GM15510 (cell line): ENCODE measurements around the gene SEMA4B.

Experiments
- POLR2A ChIP-seq: IDR thresholded peaks from 3 replicates; pipeline ENCODE4 v1.6.1; 2011; ENCODE audit warnings: borderline replicate concordance; ENCODE audit not compliant: insufficient read length; ENCODE audit errors: extremely low read depth

SEMA4B gene

DNA sequence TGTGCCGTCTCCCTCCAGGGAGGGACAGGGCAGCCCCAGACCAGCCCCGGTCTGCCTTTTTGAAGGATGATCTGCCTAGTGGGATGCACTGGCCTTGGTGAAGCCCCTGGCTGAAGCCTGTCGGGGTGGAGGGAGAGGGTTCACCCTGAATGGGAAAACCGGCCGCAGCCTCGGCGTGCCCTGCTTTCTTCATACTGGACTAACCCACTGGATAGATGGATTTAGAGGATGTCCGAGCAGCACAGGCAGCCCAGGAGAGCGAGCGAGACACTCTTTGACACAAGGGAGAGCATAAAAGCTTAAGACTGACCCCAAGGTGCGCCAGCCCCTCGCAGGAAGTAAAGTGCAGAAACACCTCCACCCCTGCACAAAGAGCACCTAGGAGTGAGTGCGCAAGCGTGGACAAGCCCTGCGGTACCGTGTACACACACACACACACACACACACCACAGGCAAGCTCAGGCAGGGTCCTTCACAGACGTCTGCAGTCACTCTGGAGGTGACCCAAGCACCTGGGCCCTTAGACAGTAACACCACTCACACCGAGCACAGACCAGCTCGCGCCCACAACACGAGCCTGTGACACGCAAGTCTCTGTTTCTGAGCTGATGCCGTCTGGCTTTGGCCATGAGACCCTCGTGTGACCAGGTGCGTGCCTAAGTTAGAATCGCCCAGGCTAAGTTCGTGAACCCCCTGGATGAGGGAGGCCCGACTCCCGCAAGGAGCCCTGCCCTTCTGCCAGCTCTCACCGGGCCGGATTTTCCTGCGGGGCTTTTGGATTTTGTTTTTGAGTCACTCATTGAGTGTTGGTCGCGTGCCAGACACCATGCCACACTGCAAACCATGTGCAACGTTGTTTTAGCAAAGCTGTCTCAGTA is 11.3 kb downstream of the SEMA4B start:
- TF ChIP-seq POLR2A: no peak

- TF ChIP-seq POLR2A: no peak
These were observed 12.1 kb downstream of the SEMA4B start for GRCh38 chr15:90213122-90213817.

DNA sequence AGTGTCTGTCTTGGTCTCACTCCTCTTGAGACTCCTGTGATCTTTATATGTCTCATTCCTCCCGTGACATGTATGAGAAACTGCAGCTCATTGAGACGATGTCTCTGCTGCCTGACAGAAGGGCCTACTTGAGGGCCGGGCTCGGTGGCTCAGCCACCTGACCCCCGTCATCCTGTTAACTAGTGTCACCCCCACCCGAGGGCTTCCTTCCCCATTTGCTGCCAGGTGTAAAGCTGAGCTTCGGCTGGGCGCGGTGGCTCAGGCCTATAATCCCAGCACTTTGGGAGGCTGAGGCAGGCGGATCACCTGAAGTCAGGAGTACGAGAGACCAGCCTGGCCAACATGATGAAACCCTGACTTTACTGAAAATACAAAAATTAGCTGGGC is 12.7 kb downstream of the SEMA4B start:
- no peak for TF ChIP-seq POLR2A

DNA sequence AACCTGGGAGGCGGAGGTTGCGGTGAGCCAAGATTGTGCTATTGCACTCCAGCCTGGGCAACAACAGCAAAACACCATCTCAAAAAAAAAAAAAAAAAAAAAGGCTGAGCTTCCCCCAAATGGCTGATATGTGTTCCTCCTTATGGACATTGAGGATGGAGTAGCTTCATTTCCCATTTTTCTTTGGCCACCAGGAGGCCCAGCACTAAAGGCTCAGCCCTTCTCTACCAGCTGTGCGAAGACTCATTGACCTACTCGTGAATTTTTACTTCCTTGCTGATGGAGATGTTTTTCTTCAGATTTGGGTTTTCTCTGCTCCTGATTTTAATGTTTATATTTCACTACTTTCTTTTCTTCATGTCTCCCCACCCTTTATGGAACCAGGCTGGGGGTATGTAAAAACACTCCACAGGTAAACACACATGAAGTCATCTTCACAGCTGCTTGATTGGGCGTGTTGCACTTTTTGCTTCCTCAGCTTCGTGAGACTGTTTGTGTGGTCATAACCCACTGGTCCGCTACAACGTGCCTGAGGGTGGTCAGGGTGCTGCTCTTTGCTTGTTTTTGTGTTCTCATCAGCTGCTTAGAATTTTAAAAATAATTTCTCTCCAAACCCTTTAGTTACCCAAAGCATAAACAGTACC is 13.5 kb downstream of the SEMA4B start:
- no peak for TF ChIP-seq POLR2A

DNA sequence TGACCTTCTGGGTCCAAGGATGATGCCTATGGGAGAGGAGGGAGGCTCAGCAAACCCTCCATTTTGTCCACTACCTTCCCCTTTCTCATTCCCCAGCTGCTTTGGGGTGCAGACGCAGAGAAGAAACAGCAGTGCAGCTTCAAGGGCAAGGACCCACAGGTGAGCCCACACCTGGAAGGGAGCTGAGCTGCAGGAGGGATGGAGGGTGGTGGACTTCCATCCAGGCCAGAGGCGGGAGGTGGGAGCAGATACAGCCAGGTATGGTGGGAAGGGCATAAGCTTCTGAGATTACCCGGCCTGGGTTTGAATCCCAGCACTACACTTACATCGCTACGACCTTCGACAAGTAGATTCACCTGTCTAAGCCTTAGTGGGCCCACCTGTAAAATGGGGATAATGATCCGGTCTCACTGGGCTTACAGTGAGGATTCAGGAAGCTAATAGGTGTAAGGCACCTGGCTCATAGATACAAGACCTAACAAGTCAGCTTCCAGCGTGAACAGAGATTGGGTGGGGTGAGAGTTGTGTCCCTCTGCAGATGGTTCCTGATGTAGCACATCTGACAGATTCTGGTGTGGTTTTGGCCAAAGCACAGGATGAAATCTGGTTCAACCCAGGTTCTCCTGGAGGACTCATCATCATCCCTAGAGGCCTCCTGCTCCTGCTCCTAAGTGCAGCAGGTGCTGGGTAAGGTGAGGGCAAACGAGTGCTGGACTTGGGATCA is 16.7 kb downstream of the SEMA4B start:
- no peak for TF ChIP-seq POLR2A

GRCh38 chr15:90219421-90220141 is 18.5 kb downstream of the SEMA4B start:
- no peak for TF ChIP-seq POLR2A

DNA sequence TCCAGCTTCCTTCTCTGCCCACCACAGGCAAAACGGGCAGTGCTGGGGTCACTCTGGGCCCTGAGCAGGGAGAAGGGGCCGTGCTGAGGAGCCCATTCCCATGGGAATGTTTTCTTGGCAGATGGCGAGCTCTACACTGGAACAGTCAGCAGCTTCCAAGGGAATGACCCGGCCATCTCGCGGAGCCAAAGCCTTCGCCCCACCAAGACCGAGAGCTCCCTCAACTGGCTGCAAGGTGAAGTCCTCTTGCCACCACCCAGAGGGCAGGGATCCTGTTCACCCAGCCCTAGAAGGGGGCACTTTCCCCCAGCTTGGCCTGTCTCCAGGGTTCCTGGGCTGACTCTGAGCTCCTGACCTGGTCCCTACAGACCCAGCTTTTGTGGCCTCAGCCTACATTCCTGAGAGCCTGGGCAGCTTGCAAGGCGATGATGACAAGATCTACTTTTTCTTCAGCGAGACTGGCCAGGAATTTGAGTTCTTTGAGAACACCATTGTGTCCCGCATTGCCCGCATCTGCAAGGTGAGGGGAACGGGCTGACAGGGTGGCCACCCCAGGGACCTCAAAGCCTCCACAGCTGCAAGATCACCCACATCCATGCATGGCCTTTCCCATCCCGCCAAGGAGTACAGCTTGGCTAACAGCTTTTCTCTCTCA is 20.2 kb downstream of the SEMA4B start:
- no peak for TF ChIP-seq POLR2A

GRCh38 chr15:90222547-90222946 is 21.4 kb downstream of the SEMA4B start:
- TF ChIP-seq POLR2A: no peak

- TF ChIP-seq POLR2A: no peak
These were observed 22.5 kb downstream of the SEMA4B start for GRCh38 chr15:90223441-90224165.

GRCh38 chr15:90225047-90225446 is 23.9 kb downstream of the SEMA4B start:
- TF ChIP-seq POLR2A: no peak

- TF ChIP-seq POLR2A: no peak
These were observed 24.5 kb downstream of the SEMA4B start for GRCh38 chr15:90225504-90226234.

- TF ChIP-seq POLR2A: no peak
These were observed 26.2 kb downstream of the SEMA4B start for GRCh38 chr15:90227336-90227735.
